WERI-Rb-1 (cell line): ENCODE data around the gene RASAL2.

Source experiments
- DNase-seq: peaks from one replicate; pipeline ENCODE4 v3.0.0-alpha.2; 2020
- H3K27ac ChIP-seq: fragments of 250-450 bp; sonication (Bioruptor Pico); 2 replicates; pipeline ENCODE4 v1.5.1; 2020; ENCODE audit warnings: mild to moderate bottlenecking, moderate library complexity
- H3K27me3 ChIP-seq: fragments of 250-450 bp; sonication (Bioruptor Pico); 2 replicates; pipeline ENCODE4 v1.5.1; 2021; ENCODE audit warnings: mild to moderate bottlenecking, low read depth, moderate library complexity; ENCODE audit not compliant: insufficient read depth, severe bottlenecking
- H3K36me3 ChIP-seq: fragments of 250-450 bp; sonication (Bioruptor Pico); 2 replicates; pipeline ENCODE4 v1.5.1; 2020; ENCODE audit warnings: mild to moderate bottlenecking, moderate library complexity
- H3K4me3 ChIP-seq: 2 replicates; pipeline ENCODE4 v1.5.1; 2011; ENCODE audit warnings: low read depth, mild to moderate bottlenecking, control low read depth, low read length
- H3K9me3 ChIP-seq: fragments of 250-450 bp; sonication (Bioruptor Pico); 2 replicates; pipeline ENCODE4 v1.5.1; 2021; ENCODE audit warnings: mild to moderate bottlenecking, moderate library complexity; ENCODE audit not compliant: severe bottlenecking
- CTCF ChIP-seq: IDR thresholded peaks from 2 replicates; pipeline ENCODE4 v1.5.1; 2011; ENCODE audit warnings: low read depth, mild to moderate bottlenecking, control low read depth, inconsistent platforms, low read length

The RASAL2 gene

DNA sequence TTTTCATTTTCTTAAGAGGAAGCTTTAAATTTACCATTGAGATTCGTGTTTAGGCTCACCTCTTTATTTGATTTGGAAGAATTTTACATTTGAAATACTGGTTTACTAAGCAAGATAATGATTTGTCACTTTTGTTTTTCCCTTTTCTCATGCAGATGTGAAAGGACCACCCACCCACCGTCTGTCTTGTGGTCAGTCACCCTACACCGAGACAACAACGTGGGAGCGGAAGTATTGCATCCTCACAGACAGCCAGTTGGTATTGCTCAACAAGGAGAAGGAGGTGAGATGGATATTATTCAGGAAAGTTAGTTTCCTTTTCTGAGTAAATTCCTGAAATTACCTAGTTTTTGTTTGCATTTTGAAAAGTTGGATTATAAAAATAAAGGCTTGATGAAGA lies 189.5 kb downstream of the RASAL2 start:
- no peaks in the 10 kb centered on the region for H3K27me3 ChIP-seq
- H3K27ac ChIP-seq = no peak overlapping the region
- H3K4me3 ChIP-seq = no peak overlapping the region
- peaks cover 4% of the 10 kb centered on the region; the same call in 1 of the 2 replicates for H3K36me3 ChIP-seq
- no peaks in the 10 kb centered on the region for H3K9me3 ChIP-seq
- no peak for TF ChIP-seq CTCF
- DNase-seq = no peak

DNA sequence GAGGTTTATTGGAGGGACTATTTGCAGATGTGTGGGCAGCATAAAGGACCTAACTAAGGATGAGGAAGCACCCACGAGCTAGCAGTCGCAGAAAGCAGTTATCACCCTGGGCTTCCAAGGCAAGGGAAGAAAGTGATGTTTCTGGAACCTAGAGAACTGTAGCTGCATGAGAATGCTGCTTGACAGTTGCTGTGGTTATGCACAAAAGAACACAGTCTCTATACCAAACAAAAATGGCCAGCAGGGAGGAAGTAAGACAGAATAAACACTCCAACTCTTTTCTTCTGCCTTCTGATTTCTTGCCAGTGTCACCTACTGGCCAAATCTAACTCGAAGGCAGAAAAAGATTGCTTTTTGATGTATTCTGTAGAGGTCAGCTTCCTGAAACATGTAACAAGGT lies 190.2 kb downstream of the RASAL2 start:
- H3K27ac ChIP-seq = no peak overlapping the region
- H3K36me3 ChIP-seq = peaks cover 4% of the 10 kb centered on the region; the same call in 1 of the 2 replicates
- no peaks in the 10 kb centered on the region for H3K9me3 ChIP-seq
- TF ChIP-seq CTCF = no peak
- no peak for DNase-seq
- H3K27me3 ChIP-seq = no peaks in the 10 kb centered on the region
- no peak overlapping the region for H3K4me3 ChIP-seq

DNA sequence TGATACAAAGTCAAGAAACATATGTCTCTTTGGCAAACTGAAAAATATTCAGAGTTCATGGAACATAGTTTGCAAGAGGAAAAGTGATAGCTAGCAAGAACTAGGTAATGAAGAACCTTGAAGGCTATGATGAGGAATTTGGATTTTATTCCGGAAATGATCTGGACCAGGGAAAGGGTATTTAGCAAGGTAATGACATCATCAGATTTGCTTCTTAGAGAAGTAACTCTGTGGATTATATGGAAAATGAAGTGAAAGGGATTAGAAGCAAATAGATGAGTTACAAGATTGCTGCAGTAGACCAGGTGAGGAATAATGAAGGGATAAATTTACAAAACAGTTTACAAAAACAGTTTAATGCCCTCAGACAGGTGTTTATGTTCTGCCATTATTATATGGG lies 197.3 kb downstream of the RASAL2 start:
- no peak overlapping the region for H3K4me3 ChIP-seq
- no peak overlapping the region for H3K27ac ChIP-seq
- no peak for DNase-seq
- H3K27me3 ChIP-seq = no peaks in the 10 kb centered on the region
- H3K9me3 ChIP-seq = no peaks in the 10 kb centered on the region
- no peak for TF ChIP-seq CTCF
- peaks cover 4% of the 10 kb centered on the region; the same call in 1 of the 2 replicates for H3K36me3 ChIP-seq

DNA sequence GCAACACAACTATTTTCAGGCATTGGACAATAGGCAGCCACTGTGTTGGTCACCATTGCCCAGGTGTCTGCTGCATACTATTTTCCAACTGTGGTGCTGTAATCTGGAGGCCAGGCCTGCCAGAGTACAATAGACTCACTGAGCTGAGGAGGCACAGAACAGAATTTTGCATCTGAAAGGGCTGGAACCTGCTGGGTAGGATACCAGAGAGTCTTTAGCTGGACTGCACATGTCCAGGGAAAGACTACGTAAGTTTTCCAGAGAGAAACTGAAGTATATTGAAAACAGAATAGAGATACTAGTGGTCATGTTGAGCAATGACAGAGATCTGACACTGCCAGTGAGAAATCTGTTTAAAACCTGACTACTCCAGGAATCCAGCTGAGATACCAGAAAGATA lies 200.8 kb downstream of the RASAL2 start:
- H3K9me3 ChIP-seq = no peaks in the 10 kb centered on the region
- no peak for TF ChIP-seq CTCF
- no peak overlapping the region for H3K4me3 ChIP-seq
- H3K27me3 ChIP-seq = no peaks in the 10 kb centered on the region
- H3K36me3 ChIP-seq = no peaks in the 10 kb centered on the region
- DNase-seq = no peak
- no peak overlapping the region for H3K27ac ChIP-seq

DNA sequence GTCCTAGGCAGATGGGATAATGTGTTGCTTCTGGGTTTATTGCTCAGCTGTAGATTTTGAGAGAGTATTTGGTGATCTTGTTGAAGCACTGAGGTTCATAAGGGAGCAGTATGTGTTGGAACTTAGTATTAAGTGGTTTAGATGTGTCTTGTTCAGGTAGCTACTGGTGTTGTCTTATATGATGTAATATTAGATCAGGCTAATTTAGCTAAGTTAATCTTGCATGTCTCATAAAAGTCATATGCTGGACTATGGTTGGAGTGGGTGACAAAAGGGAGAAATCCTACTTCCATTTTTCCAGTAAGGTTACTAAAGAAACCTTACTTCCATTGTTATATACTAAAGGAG lies 206.4 kb downstream of the RASAL2 start:
- no peak overlapping the region for H3K27ac ChIP-seq
- H3K9me3 ChIP-seq = no peaks in the 10 kb centered on the region
- no peaks in the 10 kb centered on the region for H3K36me3 ChIP-seq
- no peak for DNase-seq
- no peak for TF ChIP-seq CTCF
- H3K4me3 ChIP-seq = no peak overlapping the region
- H3K27me3 ChIP-seq = no peaks in the 10 kb centered on the region

- Histone ChIP-seq H3K27me3 (no peaks in the 10 kb centered on the region), H3K9me3 (no peaks in the 10 kb centered on the region), H3K36me3 (no peaks in the 10 kb centered on the region), H3K27ac (no peak overlapping the region), H3K4me3 (no peak overlapping the region)
- TF ChIP-seq CTCF = no peak
- DNase-seq = no peak
Observed at GRCh38 chr1:178301141-178301540, 207.2 kb downstream of the RASAL2 start.
